Measurements from ENCODE around the gene PSMC6. TPM values are rescaled to one million over a fixed set of nuclear protein-coding genes. Genes with fewer than 3 reads are reported as not detected.
"Not testable (repeated sequence)": the region's sequence is repeated elsewhere in the genome, so short reads cannot be mapped to it uniquely, and the experiment has no call there.

Gene PSMC6
- polyA plus RNA-seq, 3 donors = 46.9 to 64.3 (median 48.6) TPM

DNA sequence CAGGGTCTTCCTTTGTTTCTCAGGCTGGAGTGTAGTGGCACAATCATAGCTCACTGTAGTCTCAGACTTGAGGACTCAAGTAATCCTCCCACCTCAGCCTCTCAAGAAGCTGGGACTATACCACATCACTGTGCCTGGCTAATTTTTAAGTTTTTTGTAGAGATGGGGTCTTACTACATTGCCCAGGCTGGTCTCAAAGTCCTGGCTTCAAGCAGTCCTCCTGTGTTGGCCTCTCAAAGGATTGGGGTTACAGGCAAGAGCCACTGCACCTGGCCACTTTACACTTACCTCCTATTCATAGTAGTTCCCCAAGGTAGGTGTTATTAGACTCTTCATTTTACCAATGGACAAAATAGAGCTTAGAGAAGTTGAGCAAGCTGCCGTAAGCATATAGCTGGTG lies 52.1 kb downstream of the PSMC6 start:
- H3K9me3 ChIP-seq (replicated peaks in 1 of 2; ENCODE audit: control insufficient read depth in 1 of 2, insufficient read depth in 1 of 2, low read length in 2 of 2) = no peaks in the 10 kb centered on the region
- no peak overlapping the region for H2AFZ ChIP-seq (ENCODE audit: insufficient read depth, low read depth, low read length, poor library complexity, severe bottlenecking)
- H3K27me3 ChIP-seq (ENCODE audit: control insufficient read depth in 2 of 2, insufficient read depth in 2 of 2, low read length in 2 of 2) = no peaks in the 10 kb centered on the region
- H3K9me3 Mint-ChIP-seq = no peaks in the 10 kb centered on the region
- intact Hi-C loops (cut with micrococcal nuclease) = no loop called here
- no peak for TF ChIP-seq CTCF (IDR thresholded peaks at IDR 0.05)
- H3K27ac Mint-ChIP-seq = peak overlapping the region in 2 of 7 donors; percentile 57 to 70
- no peaks in the 10 kb centered on the region for H3K4me1 ChIP-seq (ENCODE audit: control insufficient read depth in 1 of 2, insufficient read depth in 2 of 2, low read length in 2 of 2)
- no peak overlapping the region for H3K4me3 ChIP-seq (replicated peaks in 1 of 3; ENCODE audit: low read depth in 2 of 3, low read length in 3 of 3)
- H3K4me1 Mint-ChIP-seq = peaks cover 3% of the 10 kb centered on the region
- H4K20me1 ChIP-seq (ENCODE audit: insufficient read depth, low read length) = no peaks in the 10 kb centered on the region
- no CpG with 5 or more reads among the region's 1 CpG for WGBS (ENCODE audit: insufficient coverage)
- no peak overlapping the region for H3K9ac ChIP-seq (ENCODE audit: insufficient read depth, low read length, poor library complexity, severe bottlenecking)
- peaks cover 49 to 59% of the 10 kb centered on the region in 2 donors for H3K36me3 ChIP-seq (replicated peaks in 1 of 2; ENCODE audit: control insufficient read depth in 1 of 2, insufficient read depth in 2 of 2, low read length in 2 of 2)
- no peak for DNase-seq
- no peaks in the 10 kb centered on the region for H3K79me2 ChIP-seq (ENCODE audit: insufficient read depth, low read length)
- H3K36me3 Mint-ChIP-seq = peaks cover 29 to 58% of the 10 kb centered on the region in 2 donors
- H3K4me2 ChIP-seq (replicated peaks; ENCODE audit: extremely low read depth, low read length, poor library complexity, severe bottlenecking) = no peak overlapping the region
- H3K27ac ChIP-seq (ENCODE audit: low read depth in 1 of 2, low read length in 2 of 2) = no peak overlapping the region
- H3K4me3 Mint-ChIP-seq = no peak overlapping the region
- H3K27me3 Mint-ChIP-seq (ENCODE audit: low read depth in 3 of 3) = no peaks in the 10 kb centered on the region

DNA sequence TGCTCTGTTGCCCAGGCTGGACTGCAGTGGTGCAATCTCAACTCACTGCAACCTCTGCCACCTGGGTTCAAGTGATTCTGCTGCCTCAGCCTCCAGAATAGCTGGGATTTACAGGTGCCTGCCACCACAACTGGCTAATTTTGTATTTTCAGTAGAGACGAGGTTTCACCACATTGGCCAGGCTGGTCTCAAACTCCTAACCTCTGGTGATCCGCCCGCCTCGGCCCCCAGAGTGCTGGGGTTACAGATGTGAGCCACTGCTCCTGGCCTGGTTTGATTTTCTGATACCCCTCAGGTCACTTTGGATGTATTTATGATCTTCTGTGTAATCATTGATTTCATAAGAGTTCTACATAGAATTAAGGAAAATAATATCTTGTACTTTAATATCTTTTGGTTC lies 55.9 kb downstream of the PSMC6 start:
- H3K36me3 Mint-ChIP-seq = peaks cover 55 to 82% of the 10 kb centered on the region in 2 donors
- H4K20me1 ChIP-seq (ENCODE audit: insufficient read depth, low read length); H3K4me3 Mint-ChIP-seq; H3K27me3 ChIP-seq (ENCODE audit: control insufficient read depth in 2 of 2, insufficient read depth in 2 of 2, low read length in 2 of 2); H3K9ac ChIP-seq (ENCODE audit: insufficient read depth, low read length, poor library complexity, severe bottlenecking); H3K4me2 ChIP-seq (replicated peaks; ENCODE audit: extremely low read depth, low read length, poor library complexity, severe bottlenecking); intact Hi-C loops (cut with micrococcal nuclease); H3K79me2 ChIP-seq (ENCODE audit: insufficient read depth, low read length); DNase-seq; H3K9me3 Mint-ChIP-seq; H3K27me3 Mint-ChIP-seq (ENCODE audit: low read depth in 3 of 3); H2AFZ ChIP-seq (ENCODE audit: insufficient read depth, low read depth, low read length, poor library complexity, severe bottlenecking); H3K9me3 ChIP-seq (replicated peaks in 1 of 2; ENCODE audit: control insufficient read depth in 1 of 2, insufficient read depth in 1 of 2, low read length in 2 of 2); H3K4me1 ChIP-seq (ENCODE audit: control insufficient read depth in 1 of 2, insufficient read depth in 2 of 2, low read length in 2 of 2); H3K4me1 Mint-ChIP-seq; H3K4me3 ChIP-seq (replicated peaks in 1 of 3; ENCODE audit: low read depth in 2 of 3, low read length in 3 of 3): not testable (repeated sequence)
- 97% methylated on average over 4 of the region's 4 CpGs for WGBS (ENCODE audit: insufficient coverage)
- peak overlapping the region in 1 of 7 donors; percentile 63 for H3K27ac Mint-ChIP-seq
- Histone ChIP-seq H3K27ac (ENCODE audit: low read depth in 1 of 2, low read length in 2 of 2) (peak overlapping the region in 1 of 2 donors; percentile 45), H3K36me3 (replicated peaks in 1 of 2; ENCODE audit: control insufficient read depth in 1 of 2, insufficient read depth in 2 of 2, low read length in 2 of 2) (peaks cover 76 to 78% of the 10 kb centered on the region in 2 donors)

Data from CD14-positive monocyte (primary cell).